WI38 (cell line): ENCODE results near the gene DDR2.
"Not testable (repeated sequence)": the region's sequence is repeated elsewhere in the genome, so short reads cannot be mapped to it uniquely, and the experiment has no call there.

Experiments
- H3K4me3 ChIP-seq: 2 replicates; pipeline ENCODE4 v1.5.1; 2011; ENCODE audit warnings: low read depth, mild to moderate bottlenecking, control low read depth, low read length
- CTCF ChIP-seq: IDR thresholded peaks from 2 replicates; pipeline ENCODE4 v1.5.1; 2012; ENCODE audit warnings: low read depth, mild to moderate bottlenecking, control low read depth, low read length

The DDR2 gene

GRCh38 chr1:162632217-162632666, at the start of gene DDR2:
DDR2 (plus strand) TSS chr1:162632464; CDS start chr1:162719064, 86,600 bp downstream.
- no peak for TF ChIP-seq CTCF
- H3K4me3 ChIP-seq = peak within 1 kb of the TSS; percentile 92

GRCh38 chr1:162582901-162583300, 49.4 kb upstream of the DDR2 start:
- H3K4me3 ChIP-seq = not testable (repeated sequence)

- H3K4me3 ChIP-seq = not testable (repeated sequence)
Observed at GRCh38 chr1:162585101-162585500, 47.2 kb upstream of the DDR2 start.

- H3K4me3 ChIP-seq = no peak overlapping the region
- TF ChIP-seq CTCF = no peak
Observed at GRCh38 chr1:162587347-162587746, 44.9 kb upstream of the DDR2 start.

- H3K4me3 ChIP-seq = no peak overlapping the region
- TF ChIP-seq CTCF = no peak
Observed at GRCh38 chr1:162587761-162588260, 44.5 kb upstream of the DDR2 start.

- no peak for TF ChIP-seq CTCF
- H3K4me3 ChIP-seq = no peak overlapping the region
Observed at GRCh38 chr1:162590101-162590500, 42.2 kb upstream of the DDR2 start.

GRCh38 chr1:162590686-162591085, 41.6 kb upstream of the DDR2 start:
- no peak overlapping the region for H3K4me3 ChIP-seq
- TF ChIP-seq CTCF = no peak

GRCh38 chr1:162596514-162597170, 35.6 kb upstream of the DDR2 start:
- TF ChIP-seq CTCF = no peak
- H3K4me3 ChIP-seq = no peak overlapping the region
